ENCODE results near the gene IGSF23. TPM values are rescaled to one million over a fixed set of nuclear protein-coding genes. Genes with fewer than 3 reads are reported as not detected.

IGSF23 gene
- total RNA-seq, 1 donor from 2014 or later = not detected

DNA sequence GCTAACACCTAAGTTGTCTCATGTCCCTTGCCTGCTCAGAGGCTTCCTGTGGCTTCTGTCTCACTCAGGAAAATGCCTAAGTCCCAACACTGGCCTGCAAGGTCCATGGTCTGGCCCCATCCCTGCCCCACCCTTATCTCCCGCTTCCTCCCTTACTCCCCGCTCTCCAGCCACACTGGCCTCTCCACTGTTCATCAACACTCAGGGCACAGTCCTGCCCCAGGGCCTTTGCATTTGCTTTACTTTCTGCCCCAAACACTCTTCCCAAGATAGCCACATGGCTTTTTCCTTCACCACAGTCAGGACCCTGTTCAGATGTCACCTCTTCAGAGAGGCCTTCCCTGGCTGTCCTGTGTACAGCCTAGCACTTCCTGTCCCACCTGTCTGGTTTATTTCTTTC is 32.1 kb upstream of the IGSF23 start:
- DNase-seq (ENCODE audit: low spot score) = no peak

DNA sequence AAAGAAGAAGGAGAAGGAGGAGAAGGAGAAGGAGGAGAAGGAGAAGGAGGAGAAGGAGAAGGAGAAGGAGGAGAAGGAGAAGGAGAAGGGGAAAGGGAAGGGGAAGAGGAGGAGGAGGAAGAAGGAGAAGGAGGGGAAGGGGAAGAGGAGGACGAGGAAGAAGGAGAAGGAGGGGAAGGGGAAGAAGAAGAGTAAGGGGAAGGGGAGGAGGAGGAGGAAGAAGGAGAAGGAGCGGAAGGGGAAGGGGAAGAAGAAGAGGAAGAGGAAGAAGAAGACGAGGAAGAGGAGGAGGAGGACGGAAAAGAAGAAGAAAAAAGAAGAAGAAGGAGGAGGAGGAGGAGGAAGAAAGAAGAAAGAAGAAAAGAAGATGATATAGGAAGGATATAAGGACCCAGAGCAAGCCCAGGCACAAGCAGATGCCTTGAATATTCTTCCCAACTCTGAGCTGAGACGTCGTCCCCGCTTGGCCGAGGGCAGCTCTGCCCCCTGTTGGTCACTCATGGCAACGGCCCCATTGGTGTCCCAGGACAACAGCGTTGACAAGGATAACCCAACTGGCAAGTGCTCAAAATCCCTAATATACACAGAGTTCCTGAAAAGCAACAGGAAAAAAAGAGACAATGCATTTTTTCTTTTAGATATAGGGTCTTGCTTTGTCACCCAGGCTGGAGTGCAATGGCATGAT is 30.6 kb upstream of the IGSF23 start:
- DNase-seq (ENCODE audit: low spot score) = peak; percentile 53
- H2AFZ ChIP-seq (replicated peaks) = no peak overlapping the region
- H3K36me3 ChIP-seq = no peaks in the 10 kb centered on the region
- H3K9ac ChIP-seq = no peak overlapping the region
- Mint-ChIP-seq H3K27ac (no peak overlapping the region), H3K9me3 (peaks cover 12% of the 10 kb centered on the region), H3K4me3 (no peak overlapping the region), H3K27me3 (ENCODE audit: insufficient read depth, low read depth) (peaks cover 9% of the 10 kb centered on the region), H3K4me1 (no peaks in the 10 kb centered on the region), H3K36me3 (no peaks in the 10 kb centered on the region)
- H3K27ac ChIP-seq = no peak overlapping the region
- no peaks in the 10 kb centered on the region for H3K4me1 ChIP-seq
- H3K27me3 ChIP-seq = no peaks in the 10 kb centered on the region
- TF ChIP-seq, protein P1, sequence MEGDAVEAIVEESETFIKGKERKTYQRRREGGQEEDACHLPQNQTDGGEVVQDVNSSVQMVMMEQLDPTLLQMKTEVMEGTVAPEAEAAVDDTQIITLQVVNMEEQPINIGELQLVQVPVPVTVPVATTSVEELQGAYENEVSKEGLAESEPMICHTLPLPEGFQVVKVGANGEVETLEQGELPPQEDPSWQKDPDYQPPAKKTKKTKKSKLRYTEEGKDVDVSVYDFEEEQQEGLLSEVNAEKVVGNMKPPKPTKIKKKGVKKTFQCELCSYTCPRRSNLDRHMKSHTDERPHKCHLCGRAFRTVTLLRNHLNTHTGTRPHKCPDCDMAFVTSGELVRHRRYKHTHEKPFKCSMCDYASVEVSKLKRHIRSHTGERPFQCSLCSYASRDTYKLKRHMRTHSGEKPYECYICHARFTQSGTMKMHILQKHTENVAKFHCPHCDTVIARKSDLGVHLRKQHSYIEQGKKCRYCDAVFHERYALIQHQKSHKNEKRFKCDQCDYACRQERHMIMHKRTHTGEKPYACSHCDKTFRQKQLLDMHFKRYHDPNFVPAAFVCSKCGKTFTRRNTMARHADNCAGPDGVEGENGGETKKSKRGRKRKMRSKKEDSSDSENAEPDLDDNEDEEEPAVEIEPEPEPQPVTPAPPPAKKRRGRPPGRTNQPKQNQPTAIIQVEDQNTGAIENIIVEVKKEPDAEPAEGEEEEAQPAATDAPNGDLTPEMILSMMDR (IDR thresholded peaks at IDR 0.05) = peak; percentile 78
- TF ChIP-seq EZH2 (IDR thresholded peaks at IDR 0.05) (no peak), EZH2phosphoT487 (IDR thresholded peaks at IDR 0.05) (no peak)
- no peak overlapping the region for H3K4me3 ChIP-seq
- no peaks in the 10 kb centered on the region for H3F3A ChIP-seq (ENCODE audit: low read depth)
- H3K79me2 ChIP-seq (ENCODE audit: low read depth) = no peaks in the 10 kb centered on the region
- H3K9me3 ChIP-seq (ENCODE audit: low read depth) = no peaks in the 10 kb centered on the region
- H3K4me2 ChIP-seq = no peak overlapping the region
- no peaks in the 10 kb centered on the region for H4K20me1 ChIP-seq (ENCODE audit: low read depth)

More for the DNA sequence above, 32.1 kb upstream of the IGSF23 start:
- Mint-ChIP-seq H3K9me3 (peaks cover 3% of the 10 kb centered on the region), H3K4me1 (no peaks in the 10 kb centered on the region), H3K4me3 (no peak overlapping the region), H3K36me3 (no peaks in the 10 kb centered on the region), H3K27ac (no peak overlapping the region), H3K27me3 (ENCODE audit: insufficient read depth, low read depth) (peaks cover 7% of the 10 kb centered on the region)
- Histone ChIP-seq H3K27me3 (no peaks in the 10 kb centered on the region), H3K79me2 (ENCODE audit: low read depth) (no peaks in the 10 kb centered on the region), H3F3A (ENCODE audit: low read depth) (no peaks in the 10 kb centered on the region), H3K9ac (no peak overlapping the region), H3K9me3 (ENCODE audit: low read depth) (no peaks in the 10 kb centered on the region), H2AFZ (replicated peaks) (no peak overlapping the region), H3K4me2 (no peak overlapping the region), H3K36me3 (no peaks in the 10 kb centered on the region), H3K27ac (no peak overlapping the region), H3K4me1 (no peaks in the 10 kb centered on the region), H4K20me1 (ENCODE audit: low read depth) (no peaks in the 10 kb centered on the region), H3K4me3 (no peak overlapping the region)
- TF ChIP-seq, protein P1 (IDR thresholded peaks at IDR 0.05) = no peak
- TF ChIP-seq EZH2 (IDR thresholded peaks at IDR 0.05) (no peak), EZH2phosphoT487 (IDR thresholded peaks at IDR 0.05) (no peak)

DNA sequence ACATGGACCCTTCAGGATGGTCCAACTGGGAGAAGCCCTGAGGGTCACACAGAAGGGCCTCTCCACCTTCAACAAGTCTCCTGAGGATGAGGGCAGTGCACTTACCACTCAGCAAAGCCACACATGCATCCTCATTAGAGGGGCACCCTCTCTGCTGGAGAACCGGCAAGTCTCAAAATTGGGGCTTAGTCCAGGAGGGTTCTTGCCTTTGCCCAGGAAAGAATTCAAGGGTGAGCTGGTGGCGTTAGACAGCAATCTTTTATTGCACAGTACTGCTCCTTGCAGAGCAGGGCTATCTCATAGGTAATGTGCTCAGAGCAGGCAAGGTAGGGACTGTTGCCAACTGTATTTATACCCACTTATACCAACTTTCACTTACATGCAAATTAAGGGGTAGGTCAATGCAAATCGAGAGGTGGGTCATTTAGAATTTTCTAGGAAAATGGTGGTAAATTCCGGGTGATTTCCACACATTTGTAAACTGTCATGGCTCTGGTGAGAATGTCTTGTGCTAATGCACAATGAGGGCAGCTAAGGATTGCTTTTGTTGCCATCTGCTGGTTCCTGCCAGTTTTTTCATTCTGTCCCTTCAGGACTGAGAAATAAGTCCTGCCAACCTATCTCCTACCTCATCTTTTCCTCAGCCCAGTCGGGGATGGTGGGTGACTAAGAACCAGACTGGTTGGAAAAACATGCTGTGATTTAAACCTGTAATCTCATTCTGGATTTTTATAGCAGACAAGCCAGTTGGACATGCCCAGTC is 27.8 kb upstream of the IGSF23 start:
- H2AFZ ChIP-seq (replicated peaks) = no peak overlapping the region
- no peaks in the 10 kb centered on the region for H4K20me1 ChIP-seq (ENCODE audit: low read depth)
- H3K4me2 ChIP-seq = no peak overlapping the region
- H3F3A ChIP-seq (ENCODE audit: low read depth) = no peaks in the 10 kb centered on the region
- no peaks in the 10 kb centered on the region for H3K4me1 ChIP-seq
- TF ChIP-seq EZH2 (IDR thresholded peaks at IDR 0.05) (no peak), EZH2phosphoT487 (IDR thresholded peaks at IDR 0.05) (no peak)
- TF ChIP-seq, protein P1 (IDR thresholded peaks at IDR 0.05) = no peak
- no peaks in the 10 kb centered on the region for H3K36me3 Mint-ChIP-seq
- no peaks in the 10 kb centered on the region for H3K9me3 ChIP-seq (ENCODE audit: low read depth)
- no peak for DNase-seq (ENCODE audit: low spot score)
- H3K27ac ChIP-seq = no peak overlapping the region
- no peaks in the 10 kb centered on the region for H3K36me3 ChIP-seq
- no peak overlapping the region for H3K4me3 Mint-ChIP-seq
- H3K27me3 ChIP-seq = no peaks in the 10 kb centered on the region
- no peaks in the 10 kb centered on the region for H3K79me2 ChIP-seq (ENCODE audit: low read depth)
- peaks cover 12% of the 10 kb centered on the region for H3K9me3 Mint-ChIP-seq
- H3K27ac Mint-ChIP-seq = no peak overlapping the region
- H3K4me1 Mint-ChIP-seq = no peaks in the 10 kb centered on the region
- H3K4me3 ChIP-seq = no peak overlapping the region
- no peak overlapping the region for H3K9ac ChIP-seq
- H3K27me3 Mint-ChIP-seq (ENCODE audit: insufficient read depth, low read depth) = peaks cover 7% of the 10 kb centered on the region
